Hematopoietic multipotent progenitor cell treated with erythropoietin and hydrocortisone succinate and interleukin-3 and kit ligand, for 4 days (in vitro differentiated cells): ENCODE data around the gene TFF3.

Experiments
- DNase-seq: peaks from one replicate; pipeline ENCODE4 v3.0.0-alpha.2; 2015

Gene TFF3

GRCh38 chr21:42287193-42288083, 27.8 kb downstream of the TFF3 start:
- DNase-seq, result no peak

DNA sequence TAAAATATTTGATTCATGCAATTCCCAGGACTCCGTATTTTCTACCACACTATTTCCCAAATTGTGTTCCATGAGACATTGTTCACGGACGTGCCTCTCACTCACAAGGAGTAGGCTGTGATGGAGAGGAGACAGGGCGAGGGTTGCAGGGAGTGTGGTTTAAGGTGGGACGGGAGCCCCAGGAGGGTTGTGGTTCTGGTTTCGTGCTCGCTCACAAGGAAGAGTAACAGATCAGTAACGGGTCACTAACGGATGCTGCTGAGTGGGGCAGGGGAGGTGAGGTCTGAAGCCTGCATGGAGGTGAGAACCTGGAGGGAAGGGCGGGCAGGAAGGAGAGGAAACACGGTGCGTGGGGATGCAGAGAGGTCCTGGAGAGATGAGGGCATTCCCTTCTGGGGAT, 28.8 kb downstream of the TFF3 start:
- DNase-seq, result no peak

GRCh38 chr21:42285569-42286245, 29.5 kb downstream of the TFF3 start:
- no peak for DNase-seq

DNA sequence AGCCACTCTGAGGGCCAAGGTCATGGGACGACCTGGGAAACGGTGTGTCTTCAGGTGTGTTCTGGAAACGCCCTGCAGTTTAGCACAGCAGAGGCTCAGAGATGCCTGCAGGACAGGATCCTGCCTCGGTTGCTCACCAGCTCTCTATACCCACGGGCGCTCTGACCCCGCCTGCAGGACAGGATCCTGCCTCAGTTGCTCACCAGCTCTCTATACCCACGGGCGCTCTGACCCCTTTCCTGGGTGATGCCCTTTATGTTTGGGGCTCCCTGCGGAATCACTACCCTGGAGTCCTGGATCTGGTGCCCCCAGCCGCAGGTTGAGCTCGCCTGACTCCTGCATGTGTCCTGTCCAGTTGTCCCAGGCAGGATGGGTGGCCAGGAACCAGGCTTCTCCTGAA, 32.5 kb downstream of the TFF3 start:
- no peak for DNase-seq

- no peak for DNase-seq
Measured at GRCh38 chr21:42282021-42282420, 33.2 kb downstream of the TFF3 start.

- DNase-seq, result no peak
Measured at GRCh38 chr21:42281181-42281680, 34.0 kb downstream of the TFF3 start.

- DNase-seq, result no peak
Measured at GRCh38 chr21:42280356-42281180, 34.6 kb downstream of the TFF3 start.

DNA sequence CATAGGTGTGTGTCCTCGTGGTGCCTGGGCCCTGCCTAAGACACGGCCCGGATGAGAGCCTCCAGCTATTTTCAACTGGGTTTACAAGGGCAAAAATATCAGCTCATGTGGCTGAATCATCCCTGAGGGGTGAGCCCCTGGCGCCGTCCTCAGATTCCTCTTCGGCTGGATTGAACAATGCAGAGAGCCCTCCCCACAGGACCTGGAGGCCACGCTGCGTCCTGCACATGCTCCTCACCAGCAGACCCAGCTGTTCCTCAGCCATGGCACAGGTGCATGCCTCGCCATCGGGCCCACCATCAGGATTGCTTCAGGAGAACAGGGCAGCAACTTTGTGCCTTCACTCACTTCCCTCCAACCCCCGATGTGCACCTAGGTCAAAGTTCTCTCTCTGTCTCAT, 35.3 kb downstream of the TFF3 start:
- no peak for DNase-seq

DNA sequence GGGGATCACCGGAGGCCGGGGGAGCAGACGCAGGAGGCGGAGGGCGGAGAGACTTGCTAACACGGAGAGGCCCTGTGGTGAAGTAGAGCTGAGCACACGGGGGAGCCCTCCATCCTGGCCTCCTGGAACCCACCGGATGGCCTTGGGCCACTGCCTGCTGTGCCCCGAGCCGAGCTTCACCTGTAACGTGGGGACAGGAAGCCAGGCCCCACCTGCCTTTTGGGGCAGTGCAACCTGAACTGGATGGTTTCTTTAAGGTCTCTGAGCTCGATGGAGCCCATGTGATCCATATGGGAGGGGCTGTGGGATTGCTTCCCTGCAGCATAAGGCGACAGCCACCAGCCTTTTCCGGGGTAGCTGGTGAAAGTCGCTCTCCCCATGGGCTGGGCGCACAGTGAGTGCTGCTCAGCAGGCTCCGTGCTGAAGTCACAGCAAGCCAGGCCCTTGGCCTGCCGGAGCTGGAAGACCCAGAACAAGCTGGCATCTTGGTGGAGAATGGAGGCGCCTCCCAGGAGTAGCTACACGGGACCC, 35.8 kb downstream of the TFF3 start:
- no peak for DNase-seq

GRCh38 chr21:42278451-42279149, 36.6 kb downstream of the TFF3 start:
- DNase-seq, result no peak

- no peak for DNase-seq
Measured at GRCh38 chr21:42277593-42277992, 37.6 kb downstream of the TFF3 start.

- no peak for DNase-seq
Measured at GRCh38 chr21:42276526-42277154, 38.6 kb downstream of the TFF3 start.

GRCh38 chr21:42276076-42276475, 39.1 kb downstream of the TFF3 start:
- DNase-seq, result no peak

GRCh38 chr21:42272984-42273600, 42.1 kb downstream of the TFF3 start:
- DNase-seq, result no peak

DNA sequence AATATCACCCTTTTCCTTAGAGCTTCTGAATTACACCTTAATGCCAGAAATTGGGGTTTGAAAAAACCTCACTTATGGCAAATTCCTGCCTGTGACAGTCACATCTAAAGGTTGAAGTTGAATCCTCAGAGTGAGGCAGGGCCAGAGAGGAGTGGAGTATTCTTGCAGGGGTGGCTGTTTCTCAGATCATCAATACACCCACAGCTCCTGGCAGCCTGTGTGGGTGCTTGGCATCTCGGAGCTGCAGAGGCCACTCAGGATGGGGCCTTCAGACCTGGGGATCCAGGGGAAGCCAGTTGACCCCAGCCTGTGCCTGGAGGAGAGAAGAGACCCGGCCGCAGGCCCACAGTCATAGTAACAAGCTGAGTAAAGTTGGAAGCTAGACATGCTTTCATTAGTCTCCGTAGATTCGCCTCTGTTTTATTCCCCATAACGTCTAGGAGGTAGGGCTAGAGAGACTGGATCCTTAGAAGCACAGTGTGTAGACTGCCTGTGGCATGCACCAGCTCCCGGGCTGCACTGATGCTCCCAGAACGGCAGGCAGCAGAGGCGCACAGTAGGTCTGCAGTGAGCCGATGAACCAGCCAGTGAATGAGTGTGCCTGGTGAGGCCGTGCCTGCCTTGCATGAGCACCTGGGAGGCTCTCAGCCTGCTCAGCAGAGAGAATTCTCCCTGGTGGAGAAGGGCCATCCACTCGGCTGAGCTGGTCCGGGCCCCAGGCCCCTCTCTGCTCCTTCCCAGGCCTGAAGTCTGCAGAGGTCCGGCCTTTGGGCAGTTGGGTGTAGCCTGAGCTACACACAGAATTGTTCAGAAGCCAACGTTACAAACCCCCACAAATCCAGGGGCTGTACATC, 42.9 kb downstream of the TFF3 start:
- DNase-seq, result no peak

- no peak for DNase-seq
Measured at GRCh38 chr21:42271065-42271464, 44.1 kb downstream of the TFF3 start.

DNA sequence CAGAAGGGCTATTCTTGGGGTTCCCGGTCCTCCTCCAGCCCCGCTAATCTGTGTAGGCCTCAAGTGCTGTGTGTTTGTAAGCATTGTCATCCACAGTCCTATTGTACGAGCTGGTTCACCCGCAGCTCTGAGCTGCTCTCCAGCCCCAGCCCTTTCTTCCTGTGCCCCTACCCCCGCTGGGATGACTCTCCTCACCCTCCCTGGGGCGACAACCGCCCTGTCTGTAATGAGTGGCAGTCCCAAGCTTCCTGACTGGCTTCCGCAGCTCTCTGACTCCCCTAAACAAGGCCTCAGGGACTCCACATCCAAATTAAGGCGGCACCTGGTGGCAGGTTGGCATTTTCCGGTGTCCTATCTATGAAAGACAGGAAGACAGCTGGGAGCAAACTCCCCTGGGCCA, 45.8 kb downstream of the TFF3 start:
- peak; percentile 46 for DNase-seq

GRCh38 chr21:42266971-42267556, 48.1 kb downstream of the TFF3 start:
- DNase-seq, result peak; percentile 76

DNA sequence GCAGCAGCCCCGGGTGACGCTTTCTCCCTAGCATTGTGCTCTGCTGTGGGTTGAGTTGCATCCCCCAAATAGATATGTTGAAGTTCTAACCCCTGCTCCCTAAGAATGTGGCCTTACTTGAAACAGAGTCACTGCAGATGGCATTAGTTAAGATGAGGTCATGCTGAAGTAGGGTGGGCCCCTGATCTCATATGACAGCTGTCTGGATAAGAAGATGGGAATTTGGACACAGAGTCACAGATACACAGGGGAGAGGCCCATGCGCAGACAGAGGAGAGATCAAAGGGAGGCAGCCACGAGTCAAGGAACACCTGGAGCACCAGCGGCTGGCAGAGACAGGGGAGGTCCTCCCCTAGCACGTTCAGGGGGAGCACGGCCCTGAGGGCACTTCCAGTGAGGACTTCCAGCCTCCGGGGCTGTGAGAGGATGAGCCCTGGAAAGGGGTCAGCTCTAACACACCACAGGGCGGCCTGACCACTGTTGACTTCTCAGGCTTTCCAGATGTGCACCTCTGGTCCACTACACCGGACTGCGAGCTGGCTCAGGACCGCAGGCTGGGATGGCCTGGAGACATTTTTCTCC, 49.9 kb downstream of the TFF3 start:
- no peak for DNase-seq
